Ovary (tissue), 3 donors: ENCODE data around the gene OCIAD2.

Source experiments
- EP300 ChIP-seq: sonication (generic); formaldehyde crosslinking; IDR thresholded peaks from one replicate; pipeline ENCODE4 v1.6.1; 2017; ENCODE audit warnings: antibody characterized with exemption
- POLR2A ChIP-seq: fragments of 450-650 bp; IDR thresholded peaks from one replicate; pipeline ENCODE4 v1.6.1; 2017; ENCODE audit warnings: antibody characterized with exemption, mild to moderate bottlenecking, moderate library complexity
- TF ChIP-seq, protein P1 (sequence below), 3 donors: fragments of 450-650 bp in 2 of 3; fragments of 200-600 bp in 1 of 3; IDR thresholded peaks; one replicate each; pipeline versions ENCODE4 v1.5.1 to v1.8.0; 2016 to 2022; ENCODE audit warnings: antibody characterized with exemption in 3 of 3, mild to moderate bottlenecking in 1 of 3
- donor health status: DM: no; HTN: no; CAD: no.

DNA sequence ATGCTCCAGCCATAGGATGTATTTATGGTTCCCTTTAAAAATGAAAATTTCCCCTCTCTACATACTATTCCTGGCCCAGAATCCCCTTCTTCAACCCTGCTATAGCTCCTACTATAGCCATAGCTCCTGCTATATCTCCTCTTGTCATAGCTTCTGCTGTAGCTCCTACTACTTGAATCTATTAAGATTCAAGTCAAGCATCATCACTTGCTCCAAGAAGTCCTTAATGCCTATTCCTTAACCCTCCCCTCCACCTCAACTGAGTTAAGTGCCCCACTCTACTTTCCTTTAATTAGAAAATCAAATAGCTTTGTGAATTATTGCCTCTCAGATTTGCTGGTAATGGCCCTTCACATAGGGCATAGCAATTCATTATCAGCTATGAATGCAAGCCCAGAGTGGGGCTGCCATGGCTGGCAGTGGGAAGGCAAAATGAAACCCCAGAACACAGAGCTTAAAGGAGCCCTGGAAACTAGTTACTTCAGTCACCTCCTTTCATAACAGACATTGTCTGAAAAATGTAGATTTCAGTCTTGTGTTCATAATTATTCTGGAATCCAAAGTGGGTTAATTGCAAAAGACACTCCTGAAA is 15.4 kb downstream of the OCIAD2 start:
- TF ChIP-seq, protein P1, sequence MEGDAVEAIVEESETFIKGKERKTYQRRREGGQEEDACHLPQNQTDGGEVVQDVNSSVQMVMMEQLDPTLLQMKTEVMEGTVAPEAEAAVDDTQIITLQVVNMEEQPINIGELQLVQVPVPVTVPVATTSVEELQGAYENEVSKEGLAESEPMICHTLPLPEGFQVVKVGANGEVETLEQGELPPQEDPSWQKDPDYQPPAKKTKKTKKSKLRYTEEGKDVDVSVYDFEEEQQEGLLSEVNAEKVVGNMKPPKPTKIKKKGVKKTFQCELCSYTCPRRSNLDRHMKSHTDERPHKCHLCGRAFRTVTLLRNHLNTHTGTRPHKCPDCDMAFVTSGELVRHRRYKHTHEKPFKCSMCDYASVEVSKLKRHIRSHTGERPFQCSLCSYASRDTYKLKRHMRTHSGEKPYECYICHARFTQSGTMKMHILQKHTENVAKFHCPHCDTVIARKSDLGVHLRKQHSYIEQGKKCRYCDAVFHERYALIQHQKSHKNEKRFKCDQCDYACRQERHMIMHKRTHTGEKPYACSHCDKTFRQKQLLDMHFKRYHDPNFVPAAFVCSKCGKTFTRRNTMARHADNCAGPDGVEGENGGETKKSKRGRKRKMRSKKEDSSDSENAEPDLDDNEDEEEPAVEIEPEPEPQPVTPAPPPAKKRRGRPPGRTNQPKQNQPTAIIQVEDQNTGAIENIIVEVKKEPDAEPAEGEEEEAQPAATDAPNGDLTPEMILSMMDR (IDR thresholded peaks at IDR 0.05) = no peak
- TF ChIP-seq POLR2A (no peak), EP300 (no peak)
